NCI-H146 (cell line): Measurements from ENCODE around the gene FAM161B.
"Not testable (repeated sequence)": the region's sequence is repeated elsewhere in the genome, so short reads cannot be mapped to it uniquely, and the experiment has no call there.

Experiments
- DNase-seq: peaks from one replicate; lab custom pipeline; 2025; lab: John Stamatoyannopoulos, UW

Gene FAM161B, protein sequence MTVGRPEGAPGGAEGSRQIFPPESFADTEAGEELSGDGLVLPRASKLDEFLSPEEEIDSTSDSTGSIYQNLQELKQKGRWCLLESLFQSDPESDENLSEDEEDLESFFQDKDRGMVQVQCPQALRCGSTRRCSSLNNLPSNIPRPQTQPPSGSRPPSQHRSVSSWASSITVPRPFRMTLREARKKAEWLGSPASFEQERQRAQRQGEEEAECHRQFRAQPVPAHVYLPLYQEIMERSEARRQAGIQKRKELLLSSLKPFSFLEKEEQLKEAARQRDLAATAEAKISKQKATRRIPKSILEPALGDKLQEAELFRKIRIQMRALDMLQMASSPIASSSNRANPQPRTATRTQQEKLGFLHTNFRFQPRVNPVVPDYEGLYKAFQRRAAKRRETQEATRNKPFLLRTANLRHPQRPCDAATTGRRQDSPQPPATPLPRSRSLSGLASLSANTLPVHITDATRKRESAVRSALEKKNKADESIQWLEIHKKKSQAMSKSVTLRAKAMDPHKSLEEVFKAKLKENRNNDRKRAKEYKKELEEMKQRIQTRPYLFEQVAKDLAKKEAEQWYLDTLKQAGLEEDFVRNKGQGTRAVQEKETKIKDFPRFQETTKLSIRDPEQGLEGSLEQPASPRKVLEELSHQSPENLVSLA

GRCh38 chr14:73949752-73950734 lies at the start of gene FAM161B, which contains the start of gene COQ6:
FAM161B (minus strand) TSS chr14:73950094; CDS start chr14:73950026, 68 bp downstream.
COQ6 (plus strand) TSS chr14:73950302; CDS start chr14:73950333, 31 bp downstream.
- DNase-seq, result peak; percentile 96

- no peak for DNase-seq
These were observed 48.8 kb upstream of the FAM161B start for GRCh38 chr14:73998726-73999125.

DNA sequence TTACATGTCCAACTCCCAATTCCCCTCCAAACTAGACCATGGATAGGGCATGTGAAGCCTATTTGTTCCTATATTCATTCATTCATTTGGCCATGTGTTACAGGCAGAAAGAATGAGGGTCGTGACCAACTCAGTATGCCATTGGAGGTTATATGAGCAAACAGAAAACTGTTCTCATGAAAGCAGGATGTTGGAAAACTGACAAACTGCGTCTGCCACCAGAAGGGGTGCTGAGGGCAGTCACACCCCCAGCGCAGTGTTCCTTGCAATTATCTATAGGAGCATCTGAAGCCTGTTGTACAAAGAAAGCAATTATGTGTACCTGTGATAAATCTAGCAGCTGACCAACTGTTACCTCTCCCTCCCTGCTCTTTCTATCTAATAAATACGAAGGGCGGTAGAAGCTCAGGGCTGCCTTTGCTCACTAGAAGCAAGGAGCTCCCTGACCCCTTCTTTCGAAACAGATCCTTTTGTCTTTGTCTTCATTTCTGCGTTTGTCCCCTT lies 48.1 kb upstream of the FAM161B start:
- peak; percentile 64 for DNase-seq

GRCh38 chr14:73997108-73997943 lies 47.4 kb upstream of the FAM161B start:
- peak; percentile 19 for DNase-seq

DNA sequence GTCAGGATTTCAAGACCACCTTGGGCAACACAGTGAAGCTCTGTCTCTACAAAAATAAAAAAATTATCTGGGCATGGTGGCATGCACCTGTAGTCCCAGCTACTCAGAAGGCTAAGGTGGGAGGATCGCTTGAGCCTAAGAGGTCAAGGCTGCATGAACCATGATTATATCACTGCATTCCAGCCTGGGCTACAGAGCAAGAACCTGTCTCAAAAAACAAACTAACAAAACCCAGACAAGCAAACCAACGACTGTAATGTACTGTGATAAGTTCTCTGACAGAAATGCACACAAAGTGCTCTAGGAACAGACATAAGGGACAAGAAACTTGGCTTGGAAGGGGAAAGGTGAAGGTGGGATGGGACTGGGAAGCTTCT lies 46.8 kb upstream of the FAM161B start:
- DNase-seq, result no peak

DNA sequence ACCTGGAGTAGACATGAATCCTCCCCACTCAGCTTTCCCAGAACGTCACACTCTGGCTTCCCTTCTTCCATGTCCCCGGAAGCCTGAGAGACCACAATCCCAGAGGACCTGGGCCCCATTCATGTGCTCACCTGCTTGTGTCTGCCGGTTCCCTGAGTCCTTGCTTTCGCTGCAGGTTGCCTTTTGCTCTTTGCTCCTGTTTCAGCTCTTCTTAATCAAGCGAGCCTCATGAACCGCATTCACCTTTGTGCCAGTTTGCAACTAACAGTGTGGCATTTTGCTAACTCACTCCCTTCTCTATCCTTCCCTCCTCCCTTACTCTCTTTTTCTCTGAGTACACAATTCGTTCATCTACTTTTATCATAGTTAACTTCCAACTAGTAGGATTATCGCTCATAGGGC lies 46.1 kb upstream of the FAM161B start:
- DNase-seq, result no peak

DNA sequence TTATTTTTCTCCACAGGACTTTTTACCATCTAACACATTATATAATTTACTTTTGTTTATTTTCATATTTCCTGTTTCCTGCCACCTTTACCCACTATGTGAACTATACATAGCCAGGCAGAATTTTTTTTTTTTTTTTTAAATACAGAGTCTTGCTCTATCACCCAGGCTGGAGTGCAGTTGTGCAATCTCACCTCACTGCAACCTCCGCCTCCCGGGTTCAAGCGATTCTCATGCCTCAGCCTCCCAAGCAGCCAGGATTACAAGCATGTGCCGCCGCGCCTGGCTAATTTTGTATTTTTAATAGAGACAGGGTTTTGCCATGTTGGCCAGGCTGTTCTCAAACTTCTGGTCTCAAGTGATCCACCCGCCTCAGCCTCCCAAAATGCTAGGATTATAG lies 45.0 kb upstream of the FAM161B start:
- not testable (repeated sequence) for DNase-seq

- DNase-seq, result no peak
These were observed 41.2 kb upstream of the FAM161B start for GRCh38 chr14:73991092-73991491.

DNA sequence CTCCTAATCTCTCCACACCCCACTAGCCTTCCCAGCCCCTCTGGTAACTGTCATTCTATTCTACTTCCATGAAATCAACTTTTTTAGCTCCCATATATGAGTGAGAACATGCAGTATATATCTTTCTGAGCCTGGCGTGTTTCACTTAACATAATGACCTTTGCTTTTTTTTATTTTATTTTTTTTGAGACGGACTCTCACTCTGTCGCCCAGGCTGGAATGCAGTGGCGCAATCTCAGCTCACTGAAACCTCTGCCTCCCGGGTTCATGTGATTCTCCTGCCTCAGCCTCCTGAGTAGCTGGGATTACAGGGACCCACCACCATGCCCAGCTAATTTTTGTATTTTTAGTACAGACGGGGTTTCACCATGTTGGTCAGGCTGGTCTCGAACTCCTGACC lies 38.8 kb upstream of the FAM161B start:
- not testable (repeated sequence) for DNase-seq

DNA sequence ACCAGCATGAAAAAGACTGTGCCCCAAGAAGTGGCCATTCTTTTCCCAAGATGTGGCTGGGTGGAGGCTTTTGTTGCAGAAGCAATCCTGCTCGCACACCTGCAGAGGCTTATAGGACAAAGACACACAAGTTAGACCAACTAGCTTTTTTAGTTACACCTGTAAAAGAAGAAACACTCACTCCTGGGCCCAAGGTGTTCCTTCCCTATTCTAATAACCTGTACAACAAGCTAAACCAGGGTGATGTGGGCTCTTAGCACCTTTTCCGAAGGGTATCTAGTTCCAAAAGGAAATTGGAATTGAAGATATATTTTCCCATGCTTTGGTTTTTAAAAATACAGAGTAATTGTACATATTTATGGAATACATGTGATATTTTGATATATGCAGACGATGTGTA lies 38.2 kb upstream of the FAM161B start:
- no peak for DNase-seq

GRCh38 chr14:73977896-73978295 lies 28.0 kb upstream of the FAM161B start:
- DNase-seq, result no peak

DNA sequence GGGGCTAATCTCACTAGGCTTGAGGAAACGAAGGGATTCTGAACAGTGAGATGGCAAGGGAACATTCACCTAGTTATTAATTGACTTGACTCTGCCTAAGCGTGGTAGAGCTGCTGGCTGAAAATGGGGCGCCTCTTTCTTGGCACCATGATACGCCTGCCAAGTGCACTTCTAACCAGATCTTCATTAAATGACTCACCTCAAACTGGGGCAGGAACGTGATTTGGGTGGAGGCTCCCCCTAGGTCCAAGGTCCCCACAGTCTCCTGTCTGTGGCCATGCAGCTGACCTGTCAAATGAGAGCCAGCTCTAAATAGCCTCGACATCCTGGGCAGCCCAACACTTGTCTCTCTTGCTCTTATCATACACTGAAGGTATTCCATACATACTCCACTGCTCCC lies 26.2 kb upstream of the FAM161B start:
- no peak for DNase-seq

DNA sequence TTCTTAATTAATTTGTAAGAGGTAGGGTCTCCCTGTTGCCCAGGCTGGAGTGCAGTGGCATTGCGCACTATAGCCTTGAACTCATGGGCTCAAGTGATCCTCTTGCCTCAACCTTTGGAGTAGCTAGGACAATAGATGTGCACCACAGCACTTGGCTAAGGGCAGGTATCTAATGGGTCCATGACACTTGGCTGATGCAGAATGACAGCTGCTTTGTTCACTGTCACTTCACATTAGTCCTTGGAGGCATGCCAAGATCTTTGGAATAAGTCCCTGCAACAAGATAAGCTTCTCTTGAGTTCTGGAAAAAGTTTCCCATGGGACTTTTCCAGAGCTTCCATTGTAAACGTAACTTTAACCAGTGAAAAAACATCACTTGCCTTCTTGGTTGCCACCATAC lies 23.6 kb upstream of the FAM161B start:
- no peak for DNase-seq

DNA sequence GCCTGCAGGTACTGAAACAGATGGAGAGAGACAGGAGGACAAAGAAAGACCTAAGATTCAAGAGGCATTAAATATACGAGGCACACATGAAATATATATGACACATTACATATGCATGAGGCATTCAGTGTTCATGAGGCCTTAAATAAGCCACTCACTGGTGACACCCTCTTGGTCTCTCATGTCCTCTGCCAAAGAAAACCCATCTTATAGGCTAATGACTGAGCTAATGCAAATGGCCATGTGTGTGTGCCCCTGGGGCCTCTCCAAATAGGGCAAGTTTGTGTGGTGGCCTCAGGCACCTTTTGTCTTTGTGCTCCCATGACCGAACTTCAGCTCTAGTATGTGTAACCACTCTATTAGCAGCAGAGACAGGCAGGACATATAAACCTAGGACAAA lies 19.0 kb upstream of the FAM161B start:
- no peak for DNase-seq

- DNase-seq, result no peak
These were observed 15.3 kb upstream of the FAM161B start for GRCh38 chr14:73965216-73965615.

GRCh38 chr14:73961192-73961591 lies 11.3 kb upstream of the FAM161B start:
- no peak for DNase-seq

GRCh38 chr14:73958591-73958990 lies 8.7 kb upstream of the FAM161B start:
- DNase-seq, result no peak

- no peak for DNase-seq
These were observed 5.8 kb upstream of the FAM161B start for GRCh38 chr14:73955674-73956073.

DNA sequence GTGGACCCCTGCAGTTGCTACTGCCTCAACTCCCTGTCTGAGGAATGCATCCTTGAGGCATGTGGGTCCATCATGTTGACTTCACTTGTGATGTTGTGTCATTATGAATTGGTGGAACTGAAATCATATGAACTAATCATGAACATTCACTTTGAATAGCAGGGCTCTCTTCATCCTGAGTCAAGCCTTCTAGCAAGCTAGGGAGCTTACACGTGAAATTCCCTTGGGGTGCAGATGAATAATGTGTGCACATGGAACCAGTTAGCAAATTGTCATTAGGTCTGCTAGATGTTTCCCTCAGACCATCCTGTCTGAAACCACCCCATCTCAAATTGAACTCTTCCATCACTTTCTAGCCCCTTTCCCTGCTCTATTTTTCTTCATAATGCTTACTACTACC lies 3.8 kb upstream of the FAM161B start:
- DNase-seq, result no peak

- no peak for DNase-seq
These were observed 4.7 kb downstream of the FAM161B start for GRCh38 chr14:73945159-73945670.
